DND-41 (cell line): ENCODE results near the gene CCN5.

Experiments used
- ATAC-seq: fragments of 200-7000 bp; cut with Tn5 transposase; 3 replicates; pipeline ENCODE4 v1.9.1; 2021; ENCODE audit warnings: low read depth; ENCODE audit not compliant: insufficient read depth
- DNase-seq: peaks from one replicate; pipeline ENCODE4 v3.0.0-alpha.2; 2020
- H2AFZ ChIP-seq: 2 replicates; pipeline ENCODE4 v1.6.0; 2012; ENCODE audit warnings: low read depth, low read length
- H3K27ac ChIP-seq: 2 replicates; pipeline ENCODE4 v1.5.1; 2012; ENCODE audit warnings: low read length, inconsistent platforms
- H3K27me3 ChIP-seq: fragments of 200-600 bp; sonication (generic); 2 replicates; pipeline ENCODE4 v1.6.0; 2012; ENCODE audit warnings: low read length, mild to moderate bottlenecking, inconsistent platforms; ENCODE audit not compliant: insufficient read depth, poor library complexity
- H3K36me3 ChIP-seq: 2 replicates; pipeline ENCODE4 v1.5.1; 2012; ENCODE audit warnings: low read length, inconsistent platforms; ENCODE audit not compliant: insufficient read depth
- H3K4me1 ChIP-seq: 2 replicates; pipeline ENCODE4 v1.5.1; 2012; ENCODE audit warnings: mild to moderate bottlenecking, low read length; ENCODE audit not compliant: insufficient read depth
- H3K4me2 ChIP-seq: 2 replicates; pipeline ENCODE4 v1.6.0; 2012; ENCODE audit warnings: mild to moderate bottlenecking, moderate library complexity, low read length, inconsistent platforms; ENCODE audit not compliant: insufficient read depth
- H3K4me3 ChIP-seq, 2 experiments: fragments of 200-600 bp in 1 of 2; shearing (Covaris generic) in 1 of 2; 2 replicates each; pipeline ENCODE4 v1.5.1; 2012 to 2016; ENCODE audit warnings: inconsistent platforms in 2 of 2, low read length in 2 of 2, mild to moderate bottlenecking in 2 of 2, low read depth in 1 of 2, moderate library complexity in 1 of 2
- H3K79me2 ChIP-seq: 2 replicates; pipeline ENCODE4 v1.6.0; 2012; ENCODE audit warnings: low read length, inconsistent platforms; ENCODE audit not compliant: insufficient read depth
- H3K9ac ChIP-seq: 2 replicates; pipeline ENCODE4 v1.6.0; 2012; ENCODE audit warnings: low read depth, mild to moderate bottlenecking, inconsistent platforms, low read length, moderate library complexity
- H3K9me3 ChIP-seq: 2 replicates; pipeline ENCODE4 v1.5.1; 2012; ENCODE audit warnings: low read length, moderate library complexity, mild to moderate bottlenecking, inconsistent platforms; ENCODE audit not compliant: insufficient read depth, severe bottlenecking
- H4K20me1 ChIP-seq: 2 replicates; pipeline ENCODE4 v1.6.0; 2012; ENCODE audit warnings: low read length; ENCODE audit not compliant: insufficient read depth
- CTCF ChIP-seq: IDR thresholded peaks from 2 replicates; pipeline ENCODE4 v1.5.1; 2012; ENCODE audit warnings: borderline replicate concordance, low read length, moderate library complexity, mild to moderate bottlenecking; ENCODE audit not compliant: poor library complexity, severe bottlenecking; ENCODE audit errors: extremely low read depth
- EZH2 ChIP-seq: IDR thresholded peaks from 3 replicates; pipeline ENCODE4 v1.6.1; 2012; ENCODE audit warnings: borderline replicate concordance, low read depth, mild to moderate bottlenecking, moderate library complexity, low read length, inconsistent platforms; ENCODE audit not compliant: severe bottlenecking

The CCN5 gene

GRCh38 chr20:44773070-44773829, 58.1 kb downstream of the CCN5 start:
- H4K20me1 ChIP-seq: peaks cover 3% of the 10 kb centered on the region; the same call in 1 of the 2 replicates
- TF ChIP-seq CTCF (no peak), EZH2 (no peak)
- H3K27ac ChIP-seq: no peak overlapping the region
- H3K9ac ChIP-seq: no peak overlapping the region
- no peaks in the 10 kb centered on the region for H3K36me3 ChIP-seq
- no peaks in the 10 kb centered on the region for H3K4me1 ChIP-seq
- H3K4me3 ChIP-seq: no peak overlapping the region
- H3K79me2 ChIP-seq: no peaks in the 10 kb centered on the region
- no peak for ATAC-seq
- no peak overlapping the region for H2AFZ ChIP-seq
- H3K9me3 ChIP-seq: no peaks in the 10 kb centered on the region
- no peak for DNase-seq
- no peak overlapping the region for H3K4me2 ChIP-seq
- H3K27me3 ChIP-seq: peaks cover 7% of the 10 kb centered on the region

- DNase-seq (peak; percentile 66), ATAC-seq (peak; percentile 67; the same call in 2 of the 3 replicates)
- Histone ChIP-seq H3K9ac (no peak overlapping the region), H3K4me2 (no peak overlapping the region), H3K27ac (no peak overlapping the region), H3K27me3 (no peaks in the 10 kb centered on the region), H3K79me2 (no peaks in the 10 kb centered on the region), H4K20me1 (peaks cover 3% of the 10 kb centered on the region; the same call in 1 of the 2 replicates), H2AFZ (no peak overlapping the region), H3K4me3 (no peak overlapping the region), H3K4me1 (no peaks in the 10 kb centered on the region), H3K9me3 (no peaks in the 10 kb centered on the region), H3K36me3 (no peaks in the 10 kb centered on the region)
- no peak for TF ChIP-seq CTCF
- no peak for TF ChIP-seq EZH2
Measured at GRCh38 chr20:44776980-44777379, 61.8 kb downstream of the CCN5 start.
